H1 (cell line): ENCODE data around the gene TPSB2. TPM values are rescaled to one million over a fixed set of nuclear protein-coding genes. Genes with fewer than 3 reads are reported as not detected.

Experiments used
- CBX5 ChIP-seq: fragments of 300-800, 300-1000 bp; sonication (generic); IDR thresholded peaks from 2 replicates; pipeline ENCODE4 v1.7.1; 2016; ENCODE audit warnings: antibody characterized with exemption, low read length, low read depth
- CHD7 ChIP-seq: fragments of 300-600 bp; sonication (generic); IDR thresholded peaks from 2 replicates; pipeline ENCODE4 v1.7.1; 2012; ENCODE audit warnings: low read length, moderate library complexity, mild to moderate bottlenecking, inconsistent platforms; ENCODE audit not compliant: insufficient replicate concordance
- CTBP2 ChIP-seq: IDR thresholded peaks from 2 replicates; pipeline ENCODE4 v1.7.0; 2011; ENCODE audit warnings: borderline replicate concordance, mild to moderate bottlenecking, moderate library complexity, mixed read lengths, low read length; ENCODE audit not compliant: insufficient read depth, insufficient read length
- HDAC6 ChIP-seq: IDR thresholded peaks from one replicate; pipeline ENCODE4 v1.7.1; 2012; ENCODE audit warnings: low read depth, mild to moderate bottlenecking, inconsistent platforms, low read length, moderate library complexity
- KDM4A ChIP-seq: IDR thresholded peaks from one replicate; pipeline ENCODE4 v1.7.1; 2012; ENCODE audit warnings: low read depth, mild to moderate bottlenecking, moderate library complexity, low read length, inconsistent platforms; ENCODE audit not compliant: severe bottlenecking
- KDM5A ChIP-seq: fragments of 200-600 bp; IDR thresholded peaks from 2 replicates; pipeline ENCODE4 v1.7.1; 2012; ENCODE audit warnings: mild to moderate bottlenecking, low read length, inconsistent platforms, mixed read lengths
- MAFK ChIP-seq: IDR thresholded peaks from 2 replicates; pipeline ENCODE4 v1.6.1; 2012; ENCODE audit warnings: low read depth, mild to moderate bottlenecking, improper control_type of control experiment, low read length
- POLR2A ChIP-seq, 2 experiments: IDR thresholded peaks; 1 replicate in 1 of 2; 2 replicates in 1 of 2; pipeline ENCODE4 v1.6.1; 2011; ENCODE audit warnings: low read depth in 2 of 2, low read length in 2 of 2, mild to moderate bottlenecking in 2 of 2; ENCODE audit errors: control extremely low read depth in 1 of 2
- RFX5 ChIP-seq: IDR thresholded peaks from 2 replicates; pipeline ENCODE4 v1.6.1; 2011; ENCODE audit warnings: low read depth, low read length, improper control_type of control experiment, borderline replicate concordance
- SUZ12 ChIP-seq: fragments of 200-600 bp; sonication (generic); IDR thresholded peaks from 2 replicates; pipeline ENCODE4 v1.6.1; 2012; ENCODE audit warnings: mild to moderate bottlenecking, inconsistent platforms, low read length, moderate library complexity, mixed read lengths
- polyA plus RNA-seq, 7 experiments: library from polyadenylated mRNA; depleted of rRNA in 3 of 7; stranded (reverse) in 5 of 7; unstranded in 2 of 7; fragments of >200 nt in 5 of 7; fragments of 200-250 nt in 2 of 7; gene quantifications; 1 replicate in 5 of 7; 2 replicates in 1 of 7; 4 replicates in 1 of 7; pipeline versions ENCODE4 v1.2.1 to v1.2.3, GENCODE V29; 2011 to 2013; ENCODE audit warnings: missing spikeins in 2 of 7, mixed read lengths in 2 of 7
- total RNA-seq: library from RNA; stranded (reverse); fragmentation: NEBNext Ultra II Directional; extraction: Animal tissue kit (Norgen Biotek cat#: 25700); gene quantifications from 2 replicates; pipeline ENCODE4 v1.2.1, GENCODE V29; 2021

TPSB2 gene
- total and polyA plus RNA-seq, 2 of the 8 experiments (the other 6 are each of a cell fraction or from before 2014, with no cell fraction given): 0.08 TPM; not detected in 1

GRCh38 chr16:1182950-1183907 is 46.8 kb downstream of the TPSB2 start (continued):
- TF ChIP-seq MAFK (no peak), KDM5A (no peak), POLR2A (IDR thresholded peaks at IDR 0.05; ENCODE audit: control extremely low read depth in 1 of 2, low read depth in 2 of 2, low read length in 2 of 2) (no peak), CBX5 (no peak), CHD7 (no peak), RFX5 (no peak), SUZ12 (no peak), KDM4A (no peak), CTBP2 (no peak), HDAC6 (no peak)
